HUDEP-2 (cell line): Measurements from ENCODE around the gene GP9.
A peak's percentile ranks its signal among the peaks of the same experiment; 100 is the strongest.

Source experiments
- DNase-seq, 76 experiments: peaks; one replicate each; lab custom pipeline; 2025; ENCODE audit not compliant: unreplicated experiment in 76 of 76; lab: John Stamatoyannopoulos, UW

The GP9 gene

DNA sequence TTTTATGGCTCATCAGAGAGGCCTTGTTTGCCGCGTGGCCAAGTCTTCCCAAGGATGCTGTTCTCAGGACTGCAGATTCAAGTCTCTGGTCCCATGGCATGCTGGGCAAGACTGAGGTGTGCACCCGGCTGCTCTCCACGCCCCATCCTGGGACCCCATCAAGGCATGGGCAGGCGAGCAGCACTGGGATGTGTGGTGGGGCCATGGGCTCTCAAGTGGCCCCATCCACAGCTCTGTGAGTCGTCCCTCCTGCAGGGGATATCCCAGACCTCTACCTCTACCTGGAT is 13.1 kb upstream of the GP9 start:
- no peak for DNase-seq

DNA sequence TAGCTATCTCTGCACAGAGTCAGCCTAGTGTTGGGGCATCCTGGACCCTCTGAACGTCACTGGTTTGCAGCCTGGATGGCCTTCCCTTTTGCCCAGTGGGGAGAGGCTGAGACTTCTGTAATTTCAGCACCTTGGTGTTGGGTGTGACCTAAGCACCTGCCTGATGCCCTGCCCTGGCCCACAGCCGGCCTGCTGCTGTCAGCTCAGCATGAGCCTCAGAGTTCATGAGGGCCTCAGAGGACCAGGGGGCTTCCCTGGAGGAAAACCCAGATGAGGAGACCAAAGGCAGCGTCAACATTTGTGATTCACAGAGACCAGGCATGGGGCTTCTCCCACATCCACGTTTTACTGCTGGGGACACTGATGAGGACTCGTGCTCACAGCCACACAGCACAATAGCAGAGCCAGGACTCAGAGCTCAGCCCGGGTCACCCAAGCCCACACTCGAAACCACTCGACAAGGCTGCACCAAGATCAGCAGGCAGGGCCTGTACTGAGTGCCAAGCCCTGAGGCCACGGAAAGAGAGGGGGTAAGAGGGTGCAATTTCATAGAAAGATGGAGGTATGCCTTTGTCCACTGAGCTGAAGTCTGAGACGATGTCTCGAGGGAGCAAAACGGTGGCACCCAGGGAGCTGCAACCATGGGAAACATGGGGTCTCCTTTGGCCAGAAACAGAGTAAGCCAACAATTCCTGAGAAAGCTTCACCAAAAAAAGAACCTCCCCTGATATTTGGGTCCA is 9.9 kb upstream of the GP9 start:
- DNase-seq = no peak

DNA sequence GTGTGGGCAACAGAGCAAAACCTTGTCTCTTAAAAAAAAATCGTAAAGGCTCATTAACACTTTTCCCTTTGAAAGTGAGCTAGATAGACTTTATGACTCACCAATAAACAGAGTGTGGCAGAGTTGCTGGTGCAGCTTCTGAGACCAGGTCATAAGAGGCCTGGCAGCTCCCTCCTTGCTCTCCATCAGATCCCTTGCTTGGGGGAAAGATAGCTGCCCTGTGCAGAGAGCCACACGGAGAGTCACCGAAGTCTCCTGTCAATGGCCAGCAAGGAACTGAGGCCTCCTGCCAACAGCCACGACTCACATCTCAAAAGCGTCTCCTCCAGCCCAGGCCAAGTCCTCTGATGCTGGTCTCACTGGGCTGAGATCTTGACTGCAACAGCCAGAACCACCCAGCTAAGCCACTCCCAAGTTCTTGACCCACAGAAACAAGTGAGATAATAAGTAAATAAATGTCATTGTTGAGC is 8.7 kb upstream of the GP9 start:
- peak in 13 of 76 experiments; percentile 6 to 58 (median 19) for DNase-seq

DNA sequence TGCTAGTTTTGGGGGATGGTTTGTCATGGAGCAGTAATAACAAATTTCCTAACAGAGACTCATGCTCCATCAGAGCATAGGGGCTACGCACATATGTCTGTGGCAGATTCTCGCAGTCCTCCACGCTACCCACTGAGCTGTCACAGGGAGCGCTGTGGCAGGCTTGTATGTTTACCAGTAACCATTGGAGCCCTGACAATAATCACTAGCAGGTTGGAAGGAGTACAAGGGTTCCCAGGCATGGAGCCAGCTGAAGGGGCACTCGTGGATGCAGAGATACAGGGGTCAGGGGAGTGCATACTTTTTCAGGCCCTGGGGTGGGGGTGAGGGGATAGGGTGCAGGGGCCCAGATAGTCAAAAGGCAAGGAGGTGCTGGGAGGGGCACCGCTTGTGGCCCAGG is 7.9 kb upstream of the GP9 start:
- peak in 50 of 76 experiments; percentile 3 to 70 (median 36) for DNase-seq

DNA sequence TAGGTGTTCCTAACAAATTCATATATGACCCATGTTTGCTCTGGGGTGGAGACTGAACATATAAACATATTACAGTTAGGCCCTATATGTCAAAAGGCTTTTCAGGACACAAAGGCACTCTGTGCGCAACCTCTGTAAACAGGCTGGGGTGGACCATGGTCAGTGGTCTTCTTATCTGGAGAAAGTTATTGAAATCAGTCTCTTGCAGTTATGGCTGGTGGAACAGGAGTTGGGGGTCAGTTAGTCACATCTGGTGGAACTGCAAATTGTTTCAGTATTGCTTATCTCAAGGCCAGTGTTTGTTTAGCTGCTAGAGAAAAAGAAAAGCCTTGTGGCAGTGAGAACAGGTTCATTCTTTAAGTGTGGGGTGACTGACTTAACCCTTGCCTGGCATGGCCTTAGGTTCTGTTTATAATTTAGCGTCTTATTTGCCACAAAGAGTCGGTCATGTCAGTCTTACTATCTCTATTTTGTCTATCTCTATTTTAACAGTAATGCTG is 5.9 kb upstream of the GP9 start:
- peak in 27 of 76 experiments; percentile 5 to 59 (median 28) for DNase-seq

DNA sequence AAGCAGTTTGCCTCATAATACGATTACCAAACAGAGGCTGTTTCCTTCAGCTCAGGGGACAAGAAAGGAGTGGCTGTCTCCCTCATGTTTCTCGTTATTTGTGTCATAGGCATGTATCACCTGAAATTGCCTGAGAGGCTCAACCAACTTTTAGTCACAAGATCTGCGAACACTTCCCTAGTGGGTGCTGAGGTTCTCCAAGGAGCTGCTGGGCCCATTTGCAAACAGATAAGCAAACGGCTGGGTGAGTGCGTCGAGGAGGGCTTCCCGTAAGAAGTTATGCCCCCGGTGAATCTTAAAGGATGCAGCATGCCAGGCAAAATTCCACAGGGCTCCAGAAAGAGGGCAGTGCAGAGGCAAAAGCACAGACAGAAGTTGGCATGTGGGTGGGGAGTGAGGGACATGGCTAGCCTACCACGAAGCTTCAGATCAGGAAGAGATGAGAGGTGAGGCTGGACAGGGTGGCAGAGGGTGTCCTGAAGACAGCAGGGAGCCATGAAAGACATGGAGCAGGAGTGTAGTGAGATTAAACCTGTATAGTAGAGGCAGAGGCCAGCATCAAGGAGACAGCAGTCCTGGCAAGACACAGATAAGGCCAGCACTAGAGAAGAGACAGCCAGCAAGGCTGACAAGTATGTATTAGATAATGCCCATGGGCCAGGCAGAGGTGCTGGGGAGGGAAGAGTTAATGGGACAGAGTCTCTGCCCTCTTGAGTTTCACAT is 4.0 kb upstream of the GP9 start:
- peak in 74 of 76 experiments; percentile 11 to 85 (median 57) for DNase-seq

DNA sequence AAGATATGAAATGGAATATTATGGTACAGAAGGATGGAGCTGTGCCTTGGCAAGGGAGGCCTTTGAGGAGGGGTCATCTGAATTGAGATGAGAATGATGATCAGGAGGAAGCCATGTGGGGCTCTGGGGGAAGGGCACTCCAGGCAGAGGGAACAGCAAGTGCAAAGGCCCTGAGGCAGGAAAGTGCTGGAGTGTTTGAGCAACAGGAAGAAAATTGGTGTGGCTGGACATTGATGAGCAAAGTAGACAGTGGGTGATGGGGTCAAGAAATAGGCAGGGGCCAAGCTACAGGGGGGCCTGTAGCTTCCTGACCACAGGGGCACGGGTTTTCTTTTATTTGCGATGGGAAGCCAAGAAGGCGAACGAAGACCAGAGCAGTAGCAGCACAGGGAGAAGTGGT is 3.3 kb upstream of the GP9 start:
- no peak for DNase-seq

DNA sequence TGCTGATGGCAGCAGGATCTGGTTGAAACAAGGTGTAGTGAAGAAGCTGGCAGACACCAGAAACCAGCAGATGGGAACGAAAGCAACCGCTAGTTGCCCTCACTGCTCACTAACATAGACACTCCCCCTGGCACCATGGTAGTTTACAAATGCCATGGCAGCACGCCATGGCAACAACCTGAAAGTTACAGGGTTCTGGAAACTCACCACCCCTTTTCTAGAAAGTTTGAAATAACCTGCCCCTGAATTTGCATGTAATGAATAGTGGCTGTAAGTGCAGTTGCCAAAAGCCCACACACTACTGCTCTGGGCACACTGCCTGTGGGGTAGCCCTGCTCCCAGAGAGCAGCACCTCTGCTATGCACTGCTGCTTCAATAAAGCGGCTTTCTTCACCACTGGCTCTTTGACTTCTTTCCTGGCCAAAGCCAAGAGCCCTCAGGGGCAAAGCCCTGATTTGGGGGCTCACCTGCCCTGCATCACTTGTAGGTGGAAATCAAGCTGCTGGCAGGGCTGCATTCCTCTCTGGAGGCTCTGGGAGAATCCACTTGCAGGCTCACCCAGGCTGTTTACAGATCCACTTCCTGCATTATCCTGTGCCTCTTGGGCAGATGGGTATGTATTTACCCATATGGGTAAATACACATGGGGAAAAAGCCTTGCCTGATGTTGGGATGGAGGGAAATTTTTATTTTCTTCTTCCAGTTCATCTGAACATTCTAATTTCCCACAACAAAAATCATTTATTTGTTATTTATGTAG is 2.0 kb upstream of the GP9 start:
- peak in 18 of 76 experiments; percentile 2 to 36 (median 19) for DNase-seq

DNA sequence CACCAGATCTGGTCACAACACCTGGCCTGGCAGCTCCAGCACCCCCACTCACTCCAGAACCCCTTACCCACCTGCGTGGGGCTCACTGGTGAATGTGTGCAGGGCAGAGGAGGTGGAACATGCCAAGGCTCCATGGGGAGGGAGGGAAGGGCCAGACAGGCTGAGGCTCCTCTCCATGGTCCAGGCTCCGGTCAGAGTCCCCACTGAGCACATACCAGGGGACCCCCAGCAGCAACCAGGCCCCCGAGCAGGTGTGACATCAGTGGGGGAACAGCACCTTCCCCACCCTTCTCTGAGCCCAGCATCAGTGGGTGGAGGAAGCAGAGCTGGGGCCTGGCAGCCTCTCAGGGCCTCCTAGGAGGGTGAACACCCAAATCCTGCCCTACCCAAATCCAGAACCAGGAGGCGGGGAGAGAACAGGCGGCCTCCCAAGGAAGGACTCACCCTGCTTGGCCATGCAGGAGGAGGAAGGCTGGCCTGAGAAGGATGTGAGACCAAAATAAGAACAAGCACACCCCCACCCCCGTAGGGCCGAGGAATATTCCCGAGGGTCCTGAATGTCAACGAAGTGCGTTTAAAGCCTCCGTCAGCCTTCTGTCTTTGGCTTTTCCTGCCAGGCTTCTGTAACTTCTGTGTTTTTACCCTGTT is 1.1 kb upstream of the GP9 start:
- DNase-seq = no peak

DNA sequence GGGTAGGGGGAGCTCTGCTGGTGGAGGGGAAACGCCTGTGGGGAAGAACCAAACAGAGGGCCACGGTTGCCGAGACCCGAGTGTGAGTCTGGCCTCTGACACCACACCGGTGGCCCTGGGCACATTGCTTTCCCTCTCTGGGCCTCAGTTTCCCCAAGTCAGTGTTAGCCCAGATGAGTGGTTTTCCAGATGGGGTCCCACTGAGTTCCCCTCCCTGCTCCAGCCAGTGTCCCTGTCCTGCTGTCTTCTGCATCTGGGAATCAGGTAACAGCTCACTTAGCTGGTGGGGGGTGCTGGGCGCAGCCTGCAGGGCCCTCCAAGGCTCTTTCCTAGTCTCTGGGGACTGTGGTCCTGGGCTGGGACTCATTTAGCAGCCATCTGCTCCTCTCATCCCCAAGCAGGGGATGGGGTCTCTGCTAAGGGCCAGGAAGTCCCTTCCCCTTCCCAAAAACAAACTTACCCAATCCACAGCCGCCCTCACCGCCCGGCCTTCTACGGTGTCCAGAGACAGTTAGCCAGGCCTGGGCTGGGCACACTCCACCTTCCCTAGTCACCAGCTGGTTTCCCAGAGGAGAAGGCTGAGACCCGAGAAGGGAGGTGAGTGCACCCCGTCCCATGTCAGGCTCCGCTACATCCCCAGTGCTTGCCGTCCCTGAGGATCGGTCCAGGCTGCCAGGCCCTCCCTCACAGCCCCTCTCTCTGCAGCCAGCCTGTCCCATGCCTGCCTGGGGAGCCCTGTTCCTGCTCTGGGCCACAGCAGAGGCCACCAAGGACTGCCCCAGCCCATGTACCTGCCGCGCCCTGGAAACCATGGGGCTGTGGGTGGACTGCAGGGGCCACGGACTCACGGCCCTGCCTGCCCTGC is 676 bp downstream of the GP9 start:
- no peak for DNase-seq

DNA sequence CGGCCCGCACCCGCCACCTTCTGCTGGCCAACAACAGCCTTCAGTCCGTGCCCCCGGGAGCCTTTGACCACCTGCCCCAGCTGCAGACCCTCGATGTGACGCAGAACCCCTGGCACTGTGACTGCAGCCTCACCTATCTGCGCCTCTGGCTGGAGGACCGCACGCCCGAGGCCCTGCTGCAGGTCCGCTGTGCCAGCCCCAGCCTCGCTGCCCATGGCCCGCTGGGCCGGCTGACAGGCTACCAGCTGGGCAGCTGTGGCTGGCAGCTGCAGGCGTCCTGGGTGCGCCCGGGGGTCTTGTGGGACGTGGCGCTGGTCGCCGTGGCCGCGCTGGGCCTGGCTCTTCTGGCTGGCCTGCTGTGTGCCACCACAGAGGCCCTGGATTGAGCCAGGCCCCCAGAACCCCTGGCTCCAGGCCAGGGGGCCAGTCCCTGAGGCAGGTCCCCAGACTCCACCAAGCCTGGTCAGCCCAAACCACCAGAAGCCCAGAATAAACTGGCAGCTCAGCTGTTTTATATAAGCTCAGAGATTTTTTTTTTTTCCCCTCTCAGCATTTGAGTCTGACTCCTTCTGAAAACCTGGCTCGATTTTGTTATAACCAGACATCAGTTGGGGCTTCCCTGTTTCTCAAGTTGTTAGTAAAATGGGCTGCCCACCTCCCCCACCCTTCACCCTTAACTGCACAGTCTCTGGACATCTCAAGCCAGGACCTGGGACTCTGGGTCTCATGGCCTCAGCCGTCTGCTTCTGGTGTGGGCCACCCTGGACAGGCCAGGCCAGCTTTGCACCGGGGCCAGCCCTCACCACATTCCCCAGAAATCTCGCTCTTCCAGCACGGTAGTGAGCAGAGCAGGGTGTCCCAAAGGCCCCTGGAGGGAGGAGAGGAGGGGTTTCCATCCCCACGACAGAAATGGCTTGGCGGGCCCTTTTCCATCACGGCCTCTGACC is 1.6 kb downstream of the GP9 start:
- no peak for DNase-seq

DNA sequence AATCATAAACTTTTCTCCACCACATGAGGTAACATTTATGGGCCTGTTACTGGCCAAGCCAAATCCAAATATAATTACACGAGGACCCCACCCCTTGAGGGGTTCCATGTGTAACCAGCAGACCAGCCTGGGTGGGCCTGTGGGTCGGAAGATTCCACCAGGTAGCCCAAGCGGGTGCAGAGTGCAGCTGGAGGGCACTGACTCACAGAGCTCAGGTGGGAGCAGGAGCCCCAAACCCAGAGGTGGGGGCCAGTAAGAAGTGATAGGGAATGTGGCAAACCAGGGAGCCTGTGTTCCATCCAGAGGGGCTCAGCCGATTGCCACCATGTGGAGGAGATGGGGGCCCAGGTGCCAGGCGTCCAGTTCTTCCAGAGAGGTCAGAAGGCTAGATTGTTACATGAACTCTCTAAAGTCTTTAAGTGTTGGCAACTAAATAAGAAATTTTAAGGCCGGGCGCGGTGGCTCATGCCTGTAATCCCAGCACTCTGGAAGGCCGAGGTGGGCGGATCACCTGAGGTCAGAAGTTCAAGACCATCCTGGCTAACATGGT is 2.6 kb downstream of the GP9 start:
- DNase-seq = no peak

DNA sequence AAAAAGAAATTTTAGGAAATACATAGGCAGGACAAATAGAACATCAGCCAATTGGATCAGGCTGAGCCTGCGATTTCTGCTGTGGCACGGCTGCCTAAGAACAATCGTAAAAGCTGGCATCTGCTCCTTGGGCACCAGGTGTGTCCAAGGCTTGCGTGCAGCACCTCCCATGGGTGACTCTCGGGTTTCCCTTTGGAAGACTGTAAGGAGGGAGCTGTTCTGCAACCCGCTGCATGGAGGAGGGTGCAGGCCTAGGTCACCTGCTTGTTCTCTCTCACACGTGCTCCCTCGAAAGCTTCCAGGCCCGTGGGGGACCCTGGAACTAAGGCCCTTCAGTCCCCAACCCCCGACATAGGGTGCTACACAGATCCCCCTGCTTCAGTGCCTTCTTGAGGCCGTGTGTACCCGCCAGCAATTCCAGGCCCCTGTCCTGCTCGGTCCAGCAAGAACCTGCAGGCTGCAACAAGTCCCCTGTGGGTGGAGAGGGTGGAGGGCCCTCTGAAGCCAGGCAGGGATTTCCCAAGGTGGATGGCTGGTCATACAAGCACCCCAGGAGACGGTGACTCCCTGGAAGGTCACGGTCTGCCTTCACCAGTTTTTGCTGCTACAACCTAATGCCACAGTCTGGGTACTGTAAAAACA is 3.4 kb downstream of the GP9 start:
- no peak for DNase-seq

DNA sequence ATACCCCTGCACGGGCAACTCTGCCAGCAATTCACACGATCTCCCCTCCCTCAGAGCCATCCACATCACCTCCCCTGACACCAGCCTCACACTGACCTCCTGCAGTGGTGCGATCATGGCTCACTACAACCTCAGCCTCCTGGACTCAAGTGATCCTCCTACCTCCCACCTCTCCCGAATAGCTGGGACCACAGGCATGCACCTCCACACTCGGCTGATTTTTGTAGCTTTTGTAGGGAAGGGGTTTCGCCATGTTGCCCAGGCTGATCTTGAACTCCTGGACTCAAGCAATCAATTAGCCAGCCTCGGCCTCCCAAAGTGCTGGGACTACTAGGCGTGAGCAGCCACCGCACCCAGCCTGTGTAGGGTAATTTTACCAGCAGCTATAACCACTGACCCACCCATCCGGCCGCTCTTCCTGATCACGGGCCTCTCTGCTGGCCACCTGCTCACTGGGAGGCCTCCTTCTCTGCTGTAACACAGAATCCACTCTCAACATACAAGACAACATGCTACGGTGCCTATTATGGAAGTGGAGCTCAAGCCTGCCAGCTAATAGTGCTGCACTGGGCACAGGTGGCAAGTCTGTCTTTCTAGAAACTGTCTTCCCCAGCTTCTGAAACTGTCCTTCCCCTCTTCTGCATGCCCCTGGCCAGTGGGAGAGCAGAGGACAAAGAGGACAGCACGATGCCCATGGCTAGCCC is 4.6 kb downstream of the GP9 start:
- DNase-seq = no peak

DNA sequence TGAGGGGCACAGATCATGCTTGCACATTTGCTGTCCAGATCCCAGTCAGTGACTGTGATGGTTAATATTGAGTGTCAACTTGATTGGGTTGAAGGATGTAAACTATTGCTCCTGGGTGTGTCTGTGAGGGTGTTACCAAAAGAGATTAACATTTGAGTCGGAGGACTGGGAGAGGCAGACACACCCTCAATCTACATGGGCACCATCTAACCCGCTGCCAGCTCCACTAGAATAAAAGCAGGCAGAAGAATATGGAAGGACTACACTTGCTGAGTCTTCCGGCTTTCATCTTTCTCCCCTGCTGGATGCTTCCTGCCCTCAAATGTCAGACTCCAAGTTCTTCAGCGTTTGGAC is 5.1 kb downstream of the GP9 start:
- DNase-seq = peak in 38 of 76 experiments; percentile 6 to 65 (median 27)

DNA sequence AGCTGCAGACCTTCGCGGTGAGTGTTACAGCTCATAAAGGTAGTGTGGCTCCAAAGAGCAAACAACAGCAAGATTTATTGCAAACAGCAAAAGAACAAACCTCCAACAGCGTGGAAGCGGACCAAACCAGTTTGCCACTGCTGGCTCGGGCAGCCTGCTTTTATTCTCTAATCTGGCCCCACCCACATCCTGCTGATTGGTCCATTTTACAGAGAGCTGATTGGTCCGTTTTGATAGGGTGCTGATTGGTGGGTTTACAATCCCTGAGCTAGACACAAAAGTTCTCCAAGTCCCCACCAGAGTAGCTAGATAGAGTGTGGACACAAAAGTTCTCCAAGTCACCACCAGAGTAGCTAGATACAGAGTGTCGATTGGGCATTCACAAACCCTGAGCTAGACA is 7.1 kb downstream of the GP9 start:
- DNase-seq = peak in 3 of 76 experiments; percentile 6 to 14 (median 7)

DNA sequence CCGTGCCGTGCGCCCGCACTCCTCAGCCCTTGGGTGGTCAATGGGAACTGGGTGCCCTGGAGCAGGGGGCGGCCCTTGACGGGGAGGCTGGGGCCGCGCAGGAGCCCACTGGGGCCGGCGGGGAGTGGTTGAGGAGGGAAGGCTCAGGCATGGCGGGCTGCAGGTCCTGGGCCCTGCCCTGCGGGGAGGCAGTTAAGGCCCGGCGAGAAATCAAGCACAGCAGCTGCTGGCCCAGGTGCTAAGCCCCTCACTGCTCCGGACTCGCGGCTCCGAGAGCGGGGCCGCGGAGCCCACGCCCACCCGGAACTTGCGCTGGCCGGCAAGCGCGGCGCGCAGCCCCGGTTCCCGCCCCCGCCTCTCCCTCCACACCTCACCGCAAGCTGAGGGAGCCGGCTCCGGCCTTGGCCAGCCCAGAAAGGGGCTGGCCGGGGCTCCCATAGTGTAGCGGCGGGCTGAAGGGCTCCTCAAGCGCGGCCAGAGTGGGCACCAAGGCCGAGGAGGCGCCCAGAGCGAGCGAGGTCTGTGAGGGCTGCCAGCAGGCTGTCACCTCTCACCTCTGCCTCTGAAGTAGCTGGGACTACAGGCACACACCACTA is 7.8 kb downstream of the GP9 start:
- DNase-seq = no peak
